HFF-Myc (cell line): Measurements from ENCODE around the gene ST6GAL2.

ENCODE experiments used
- DNase-seq: peaks from one replicate; pipeline ENCODE4 v3.0.0-alpha.2; 2011; ENCODE audit warnings: low read depth; ENCODE audit errors: extremely low read depth
- H3K4me3 ChIP-seq: replicated peaks from 2 replicates; pipeline ENCODE4 v1.5.1; 2011; ENCODE audit warnings: low read depth, mild to moderate bottlenecking, control low read depth, low read length
- CTCF ChIP-seq: IDR thresholded peaks from 2 replicates; pipeline ENCODE4 v1.5.1; 2012; ENCODE audit warnings: mild to moderate bottlenecking, low read depth, low read length, control low read depth; ENCODE audit errors: missing control alignments

The ST6GAL2 gene

GRCh38 chr2:106899786-106900530, 14.0 kb upstream of the ST6GAL2 start:
- no peak for DNase-seq
- TF ChIP-seq CTCF: no peak
- no peak overlapping the region for H3K4me3 ChIP-seq

GRCh38 chr2:106894545-106894944, 8.6 kb upstream of the ST6GAL2 start:
- no peak for TF ChIP-seq CTCF
- DNase-seq: no peak

GRCh38 chr2:106892048-106892447, 6.1 kb upstream of the ST6GAL2 start:
- no peak for DNase-seq
- H3K4me3 ChIP-seq: no peak overlapping the region
- no peak for TF ChIP-seq CTCF

More at GRCh38 chr2:106894545-106894944, 8.6 kb upstream of the ST6GAL2 start:
- H3K4me3 ChIP-seq: no peak overlapping the region

GRCh38 chr2:106890606-106891005, 4.6 kb upstream of the ST6GAL2 start:
- no peak overlapping the region for H3K4me3 ChIP-seq
- no peak for DNase-seq
- no peak for TF ChIP-seq CTCF

- peak overlapping the region; percentile 51 for H3K4me3 ChIP-seq
- no peak for DNase-seq
- no peak for TF ChIP-seq CTCF
These were observed 1.2 kb upstream of the ST6GAL2 start for GRCh38 chr2:106886916-106887758.

GRCh38 chr2:106885329-106885728, 638 bp downstream of the ST6GAL2 start:
- no peak for TF ChIP-seq CTCF
- DNase-seq: no peak
- H3K4me3 ChIP-seq: peak overlapping the region; percentile 51
